NCI-H1417 (cell line): ENCODE results near the gene CDK4.
"Not testable (repeated sequence)": the region's sequence is repeated elsewhere in the genome, so short reads cannot be mapped to it uniquely, and the experiment has no call there.

Source experiments
- DNase-seq, 3 experiments: peaks; one replicate each; lab custom pipeline; 2025; lab: John Stamatoyannopoulos, UW

CDK4 gene

GRCh38 chr12:57751788-57752667 lies at the start of gene CDK4:
Gene CDK4, minus strand, starts transcription at chr12:57752310. Its CDS starts 593 bp downstream, at chr12:57751717.
- peak; percentile 99 to 100 (median 100) for DNase-seq

GRCh38 chr12:57800965-57801364 lies 48.9 kb upstream of the CDK4 start:
- DNase-seq: no peak

GRCh38 chr12:57797933-57798332 lies 45.8 kb upstream of the CDK4 start:
- no peak for DNase-seq

GRCh38 chr12:57796996-57797395 lies 44.9 kb upstream of the CDK4 start:
- DNase-seq: no peak

GRCh38 chr12:57795354-57795753 lies 43.2 kb upstream of the CDK4 start:
- DNase-seq: no peak

DNA sequence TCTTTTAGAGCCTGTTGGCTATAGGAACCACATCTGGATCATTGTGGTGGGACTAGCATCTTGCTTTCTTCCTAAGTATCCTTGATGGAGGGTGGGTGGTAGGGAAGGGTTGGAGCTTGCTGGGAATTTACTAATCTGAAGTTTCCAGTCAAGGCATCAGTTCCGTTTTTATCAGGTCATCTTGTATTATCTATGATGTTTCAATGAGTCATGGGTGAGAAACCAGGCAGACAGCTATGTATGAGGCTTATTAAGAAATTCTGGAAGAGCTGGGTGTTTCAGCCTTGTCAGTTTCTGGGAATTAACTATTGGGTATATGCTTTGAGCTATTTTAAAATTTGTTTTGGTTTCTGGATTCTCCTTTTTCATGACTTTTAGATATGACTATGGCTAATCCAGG lies 41.8 kb upstream of the CDK4 start:
- DNase-seq: no peak

DNA sequence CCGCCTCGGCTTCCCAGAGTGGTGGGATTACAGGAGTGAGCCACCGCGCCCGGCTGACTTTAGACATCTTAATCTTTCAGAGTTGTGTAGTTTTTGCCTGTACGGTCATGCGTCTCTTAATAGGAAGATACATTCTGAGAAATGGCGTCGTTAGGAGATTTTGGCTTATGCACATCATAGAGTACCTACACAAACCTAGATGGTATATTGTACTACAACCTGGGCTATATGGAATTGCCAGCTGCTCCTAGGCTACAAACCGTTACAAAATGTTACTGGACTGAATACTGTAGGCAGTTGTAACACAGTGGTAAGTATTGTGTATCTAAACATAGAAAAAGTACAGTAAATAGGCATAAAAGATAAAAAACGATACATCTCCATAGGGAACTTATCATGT lies 31.8 kb upstream of the CDK4 start:
- DNase-seq: no peak

DNA sequence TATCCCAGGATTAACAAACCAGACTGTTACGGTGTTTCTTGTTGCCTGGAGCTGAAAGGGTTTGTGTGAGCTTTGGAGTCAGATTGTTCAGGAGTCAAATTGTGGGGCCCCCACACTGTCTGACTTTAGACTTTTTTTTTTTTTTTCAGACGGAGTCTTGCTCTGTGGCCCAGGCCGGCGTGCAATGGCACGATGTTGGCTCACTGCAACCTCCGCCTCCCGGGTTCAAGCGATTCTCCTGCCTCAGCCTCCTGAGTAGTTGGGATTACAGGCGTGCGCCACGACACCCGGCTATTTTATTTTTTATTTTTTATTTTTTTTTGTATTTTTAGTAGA lies 31.3 kb upstream of the CDK4 start:
- DNase-seq: no peak

DNA sequence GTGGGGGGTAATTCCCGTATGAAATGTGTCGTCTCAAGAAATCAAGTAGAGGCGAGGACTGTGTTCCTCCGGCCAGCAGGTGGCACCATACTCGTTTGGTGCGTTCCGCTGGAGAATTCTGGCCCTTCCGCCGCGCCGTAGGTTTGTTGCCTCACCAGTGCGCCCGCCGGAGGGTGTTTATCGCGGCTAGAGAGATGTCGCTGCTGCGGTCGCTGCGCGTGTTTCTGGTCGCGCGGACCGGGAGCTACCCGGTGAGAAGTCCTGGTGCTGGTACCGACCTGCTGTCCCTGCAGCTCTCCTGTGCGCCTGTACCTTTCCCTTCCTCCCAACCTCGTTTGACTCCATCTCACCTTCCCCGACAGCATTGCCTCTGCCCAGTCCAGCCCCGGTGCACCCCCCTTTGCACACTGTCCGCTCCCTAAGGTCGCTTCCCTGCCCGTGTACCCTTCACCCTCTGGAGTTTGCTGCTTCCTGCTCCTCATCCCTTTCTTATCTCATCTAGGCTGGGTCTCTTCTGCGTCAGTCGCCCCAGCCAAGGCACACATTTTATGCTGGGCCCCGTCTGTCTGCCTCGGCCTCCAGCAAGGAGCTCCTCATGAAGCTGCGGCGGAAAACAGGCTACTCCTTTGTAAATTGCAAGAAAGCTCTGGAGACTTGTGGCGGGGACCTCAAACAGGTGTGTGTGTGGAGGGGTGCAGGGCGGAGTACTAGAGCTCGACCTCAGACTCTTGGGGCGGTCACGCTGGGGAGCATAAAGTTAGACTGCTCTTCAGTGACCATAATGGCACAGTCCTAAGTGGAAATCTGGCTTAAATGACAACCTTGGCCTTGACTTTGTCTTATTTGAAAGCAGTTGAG lies 30.7 kb upstream of the CDK4 start, which contains the start of gene TSFM:
TSFM (plus strand) TSS at position 180 of the 858 bp plus-strand sequence; CDS start at position 195, 15 bp downstream.
- DNase-seq: peak; percentile 96 to 98 (median 98)

- no peak for DNase-seq
These were observed 30.1 kb upstream of the CDK4 start for GRCh38 chr12:57782243-57782607.

DNA sequence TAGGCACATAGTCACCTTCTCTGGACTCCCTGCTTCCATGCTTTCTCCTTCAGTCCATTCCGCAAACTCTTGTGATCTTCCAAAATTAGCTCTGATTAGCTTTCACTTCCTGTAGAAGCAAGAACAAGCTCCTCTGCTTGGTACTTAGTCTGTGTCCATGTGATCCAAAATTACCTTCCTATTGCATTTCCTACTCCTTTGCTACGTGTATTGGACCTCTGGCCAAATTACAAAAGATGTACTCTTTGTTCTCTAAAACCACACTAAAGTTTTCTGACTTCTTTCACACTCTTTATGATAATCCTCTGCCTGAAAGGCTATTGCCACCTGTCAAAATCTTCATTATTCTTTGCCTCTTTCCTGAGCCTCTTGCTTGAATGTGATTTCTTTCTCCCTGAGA lies 29.7 kb upstream of the CDK4 start:
- no peak for DNase-seq

DNA sequence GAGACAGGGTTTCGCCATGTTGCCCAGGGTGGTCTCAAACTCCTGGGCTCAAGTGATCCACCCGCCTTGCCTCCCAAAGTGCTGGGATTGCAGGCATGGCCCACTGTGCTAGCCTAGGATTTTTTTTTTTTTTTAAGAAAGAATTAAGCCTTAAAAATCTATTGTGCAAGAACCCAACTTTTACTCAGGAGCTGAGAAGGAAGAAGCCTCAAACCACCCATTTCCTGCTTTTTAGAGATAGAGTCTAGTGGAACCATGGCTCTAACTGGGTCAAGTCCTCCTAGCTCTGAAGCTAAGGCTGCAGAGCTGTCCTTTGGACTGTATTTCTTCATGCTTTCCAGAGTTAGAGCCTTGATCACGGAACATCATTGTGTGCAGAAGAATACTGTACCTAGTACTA lies 29.1 kb upstream of the CDK4 start:
- DNase-seq: no peak

DNA sequence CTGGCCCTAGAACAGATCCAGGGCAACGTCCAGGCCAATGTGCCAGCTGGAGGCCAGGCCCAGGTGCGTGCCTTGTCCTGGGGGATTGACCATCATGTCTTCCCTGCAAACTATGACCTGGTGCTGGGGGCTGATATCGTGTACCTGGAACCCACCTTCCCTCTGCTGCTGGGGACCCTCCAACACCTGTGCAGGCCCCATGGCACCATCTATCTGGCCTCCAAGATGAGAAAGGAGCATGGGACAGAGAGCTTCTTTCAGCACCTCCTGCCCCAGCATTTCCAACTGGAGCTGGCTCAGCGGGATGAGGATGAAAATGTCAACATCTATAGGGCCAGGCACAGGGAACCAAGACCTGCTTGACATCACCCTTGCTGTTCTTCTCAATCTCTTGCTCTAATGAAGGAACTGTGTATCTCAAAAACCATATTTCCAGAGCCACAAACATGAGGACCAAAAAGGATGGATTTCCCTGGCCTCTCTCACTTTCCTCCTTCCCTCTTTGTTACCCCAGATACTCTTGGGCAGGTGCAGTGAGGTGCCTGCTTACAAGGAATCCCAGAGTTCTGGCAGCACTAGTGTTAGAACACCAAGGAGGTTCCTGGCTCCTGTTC lies 28.3 kb upstream of the CDK4 start:
- no peak for DNase-seq

GRCh38 chr12:57779736-57780135 lies 27.6 kb upstream of the CDK4 start:
- DNase-seq: no peak

DNA sequence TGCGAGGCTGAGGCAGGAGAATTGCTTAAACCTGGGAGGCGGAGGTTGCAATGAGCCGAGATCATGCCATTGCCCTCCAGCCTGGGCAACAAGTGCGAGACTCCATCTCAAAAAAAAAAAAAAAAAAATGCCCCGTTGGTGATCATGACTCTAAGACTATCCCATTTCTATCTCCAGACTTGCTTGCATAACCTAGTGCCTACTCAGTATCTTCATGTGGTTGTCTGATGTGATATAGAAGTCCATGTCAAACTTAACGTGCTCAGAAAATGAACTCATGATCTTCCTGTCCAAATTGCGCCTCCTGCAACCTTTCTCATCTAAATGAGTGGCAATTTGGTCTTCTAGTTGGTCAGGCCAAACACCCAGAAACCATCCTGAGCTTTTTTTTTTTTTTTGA lies 25.8 kb upstream of the CDK4 start:
- DNase-seq: no peak

DNA sequence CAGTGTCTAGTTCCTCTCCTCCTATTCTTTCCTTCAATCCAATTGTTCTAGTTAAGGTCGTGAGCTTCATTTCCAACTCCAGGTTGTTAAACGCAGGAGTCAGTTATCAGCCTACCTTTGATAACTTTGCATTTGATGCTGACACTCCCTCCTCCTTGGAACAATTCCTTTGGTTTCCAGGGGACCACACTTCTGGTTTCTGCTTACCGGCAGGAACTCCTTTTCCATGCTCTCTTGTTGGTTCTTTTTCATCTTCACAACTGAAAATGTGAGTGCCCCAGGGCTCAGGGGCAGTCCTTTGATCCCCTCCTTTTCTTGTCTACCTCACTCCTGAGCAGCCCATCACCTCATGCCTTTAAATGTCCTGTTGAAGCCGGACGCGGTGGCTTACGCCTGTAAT lies 25.3 kb upstream of the CDK4 start:
- DNase-seq: no peak

DNA sequence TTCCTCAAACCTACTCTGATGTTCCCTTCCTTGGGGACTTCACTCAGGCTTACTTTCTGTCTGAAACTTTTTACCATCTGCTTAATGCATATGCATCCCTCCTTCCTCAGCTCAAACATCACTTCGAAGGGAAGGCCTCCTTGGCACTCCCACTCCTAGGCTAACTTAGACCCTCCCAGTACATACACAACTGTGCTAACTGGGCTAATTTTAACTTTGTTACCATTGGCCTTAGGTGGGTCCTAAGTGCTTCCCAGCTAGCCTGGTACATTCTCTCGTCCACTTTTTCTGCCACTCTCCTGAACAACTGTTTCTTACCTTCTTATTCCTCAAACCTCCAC lies 24.1 kb upstream of the CDK4 start:
- DNase-seq: no peak

DNA sequence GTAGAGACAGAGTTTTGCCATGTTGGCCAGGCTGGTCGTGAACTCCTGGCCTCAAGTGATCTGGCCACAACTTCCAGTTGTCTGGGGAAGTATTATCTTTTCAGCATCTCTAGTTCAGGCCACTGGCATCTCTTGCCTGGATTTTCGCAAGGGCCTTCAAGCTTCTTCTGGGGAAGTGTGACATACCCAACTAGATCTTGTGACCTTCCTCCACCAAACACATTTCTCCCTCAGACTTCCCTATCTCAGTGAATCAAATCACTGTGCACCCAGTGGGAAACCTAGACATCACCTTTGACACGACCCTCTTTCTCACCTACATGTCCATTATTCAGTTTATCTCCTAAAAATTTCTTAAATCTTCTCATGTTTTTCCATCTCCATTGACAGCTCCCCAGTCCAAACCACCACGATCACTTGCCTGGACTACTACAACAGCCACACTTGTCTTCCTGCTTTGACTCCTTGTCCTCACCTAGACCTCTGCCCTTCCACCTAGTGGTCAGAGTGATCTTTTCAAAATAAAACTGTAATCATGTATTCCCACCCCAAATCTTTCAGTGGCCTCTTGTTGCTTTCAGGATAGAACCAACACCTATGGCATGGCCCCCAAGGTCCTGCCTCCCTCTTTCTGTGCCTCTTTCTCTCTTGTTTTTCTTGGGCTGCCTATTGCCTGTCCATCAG lies 23.6 kb upstream of the CDK4 start:
- DNase-seq: no peak

GRCh38 chr12:57775044-57775443 lies 22.9 kb upstream of the CDK4 start:
- DNase-seq: no peak

GRCh38 chr12:57774634-57775033 lies 22.5 kb upstream of the CDK4 start:
- not testable (repeated sequence) for DNase-seq

- DNase-seq: peak; percentile 57 to 63 (median 59)
These were observed 20.6 kb upstream of the CDK4 start, which contains the start of gene EEF1AKMT3 for GRCh38 chr12:57772429-57773322. Gene EEF1AKMT3, plus strand, starts transcription at chr12:57772614. Its CDS starts 111 bp downstream, at chr12:57772725.
